ENCODE measurements around the gene TIPARP. TPM values are rescaled to one million over a fixed set of nuclear protein-coding genes. Genes with fewer than 3 reads are reported as not detected.
A peak's percentile ranks its signal among the peaks of the same experiment; 100 is the strongest.

Gene TIPARP
- total RNA-seq, 1 donor from 2014 or later = 58.0 TPM

- H3K9me3 ChIP-seq = peaks cover 6% of the 10 kb centered on the region
- H3K4me1 ChIP-seq = peaks cover 21% of the 10 kb centered on the region
- no peaks in the 10 kb centered on the region for H3K36me3 ChIP-seq
- H3K4me3 ChIP-seq = no peak overlapping the region
- H3K27ac ChIP-seq = no peak overlapping the region
- TF ChIP-seq CTCF (IDR thresholded peaks at IDR 0.05) = no peak
- H3K27me3 ChIP-seq (ENCODE audit: low read depth) = no peaks in the 10 kb centered on the region
- peak; percentile 53 to 88 for ATAC-seq
- no peak for DNase-seq
- intact Hi-C loops (cut with DNase I) = no loop called here
Measured at GRCh38 chr3:156750874-156751245, 76.5 kb downstream of the TIPARP start.

GRCh38 chr3:156751461-156752025, 77.2 kb downstream of the TIPARP start:
- Histone ChIP-seq H3K4me1 (peaks cover 21% of the 10 kb centered on the region), H3K4me3 (no peak overlapping the region)
- DNase-seq = no peak

More at GRCh38 chr3:156751461-156752025, 77.2 kb downstream of the TIPARP start:
- intact Hi-C loops (cut with DNase I) = no loop called here
- no peaks in the 10 kb centered on the region for H3K36me3 ChIP-seq
- no peaks in the 10 kb centered on the region for H3K27me3 ChIP-seq (ENCODE audit: low read depth)
- no peak overlapping the region for H3K27ac ChIP-seq
- peak; percentile 35 to 61 for ATAC-seq
- H3K9me3 ChIP-seq = peaks cover 5% of the 10 kb centered on the region
- TF ChIP-seq CTCF (IDR thresholded peaks at IDR 0.05) = no peak

Other genes with a start within 250 kb of the TIPARP start
- gene SSR3, start 119.5 kb upstream of the TIPARP start, total RNA-seq = 158 TPM
- gene LEKR1, start 151.8 kb downstream of the TIPARP start, total RNA-seq = 5.8 TPM

Measured in lower lobe of right lung (tissue), 2 donors.